ENCODE data around the gene COL28A1.

COL28A1 gene

DNA sequence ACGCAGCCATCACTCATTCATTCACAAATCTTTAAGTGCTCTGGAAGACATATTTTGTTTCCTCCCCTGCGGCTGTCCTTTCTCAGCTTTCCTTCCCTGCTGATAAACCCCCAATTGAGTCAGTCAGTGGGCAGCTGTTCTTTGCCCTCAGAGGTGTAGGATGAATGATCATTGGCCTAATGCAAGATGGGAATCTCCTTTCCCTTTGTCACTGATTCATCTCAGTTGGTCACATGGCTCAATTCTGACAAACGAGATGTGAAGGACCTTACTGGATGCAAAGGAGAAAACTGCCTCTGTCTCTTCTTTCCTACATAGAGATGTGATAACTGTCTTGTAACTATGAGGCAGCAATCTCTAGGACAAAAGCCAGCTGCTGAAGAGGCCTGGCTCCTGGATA, 44.6 kb downstream of the COL28A1 start:
- TF ChIP-seq, protein P1, sequence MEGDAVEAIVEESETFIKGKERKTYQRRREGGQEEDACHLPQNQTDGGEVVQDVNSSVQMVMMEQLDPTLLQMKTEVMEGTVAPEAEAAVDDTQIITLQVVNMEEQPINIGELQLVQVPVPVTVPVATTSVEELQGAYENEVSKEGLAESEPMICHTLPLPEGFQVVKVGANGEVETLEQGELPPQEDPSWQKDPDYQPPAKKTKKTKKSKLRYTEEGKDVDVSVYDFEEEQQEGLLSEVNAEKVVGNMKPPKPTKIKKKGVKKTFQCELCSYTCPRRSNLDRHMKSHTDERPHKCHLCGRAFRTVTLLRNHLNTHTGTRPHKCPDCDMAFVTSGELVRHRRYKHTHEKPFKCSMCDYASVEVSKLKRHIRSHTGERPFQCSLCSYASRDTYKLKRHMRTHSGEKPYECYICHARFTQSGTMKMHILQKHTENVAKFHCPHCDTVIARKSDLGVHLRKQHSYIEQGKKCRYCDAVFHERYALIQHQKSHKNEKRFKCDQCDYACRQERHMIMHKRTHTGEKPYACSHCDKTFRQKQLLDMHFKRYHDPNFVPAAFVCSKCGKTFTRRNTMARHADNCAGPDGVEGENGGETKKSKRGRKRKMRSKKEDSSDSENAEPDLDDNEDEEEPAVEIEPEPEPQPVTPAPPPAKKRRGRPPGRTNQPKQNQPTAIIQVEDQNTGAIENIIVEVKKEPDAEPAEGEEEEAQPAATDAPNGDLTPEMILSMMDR (conservative IDR thresholded peaks at IDR 0.05; ENCODE audit: low read length): no peak
- no peak for DNase-seq (ENCODE audit: low read depth)
- no peak overlapping the region for H3K4me3 ChIP-seq (ENCODE audit: low read length)

DNA sequence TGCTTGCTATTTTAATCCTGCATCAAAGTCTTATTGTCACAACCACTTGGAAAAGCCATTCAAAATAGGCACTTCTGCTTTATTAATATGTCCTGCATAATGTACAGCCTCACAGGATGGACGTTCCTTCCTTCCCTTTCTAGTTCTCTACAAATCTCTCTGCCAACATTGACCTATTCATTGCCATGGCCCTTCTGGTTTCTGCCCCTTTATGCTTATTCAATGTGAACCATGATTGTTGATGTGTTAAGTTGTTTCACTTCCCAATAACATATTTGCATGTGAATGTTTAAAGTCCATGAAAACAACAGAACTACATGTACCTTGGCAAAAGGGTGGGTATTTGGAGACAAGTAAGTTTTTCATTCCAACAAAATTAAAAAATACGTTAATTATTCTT, 45.7 kb downstream of the COL28A1 start:
- TF ChIP-seq, protein P1 (conservative IDR thresholded peaks at IDR 0.05; ENCODE audit: low read length): no peak
- DNase-seq (ENCODE audit: low read depth): no peak
- H3K4me3 ChIP-seq (ENCODE audit: low read length): no peak overlapping the region

DNA sequence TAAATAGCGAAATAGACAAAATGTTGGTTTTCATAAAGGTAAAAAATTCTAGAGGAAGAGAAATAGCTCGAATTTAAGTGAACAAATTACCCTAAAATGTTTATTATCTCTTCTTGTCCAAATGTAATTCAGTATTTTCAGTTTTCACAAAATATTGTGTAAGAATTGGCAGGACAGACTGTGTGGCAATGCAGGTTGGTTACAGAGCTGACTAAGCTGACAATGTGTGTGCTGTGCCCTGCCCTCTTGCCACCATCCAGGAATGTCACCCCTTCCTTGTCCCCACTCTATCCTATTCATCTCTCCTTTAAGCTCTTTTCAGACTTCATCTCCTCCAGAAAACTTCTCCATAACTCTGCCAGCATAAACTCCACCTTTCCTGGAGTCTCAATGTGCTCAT, 46.1 kb downstream of the COL28A1 start:
- no peak overlapping the region for H3K4me3 ChIP-seq (ENCODE audit: low read length)
- DNase-seq (ENCODE audit: low read depth): peak; percentile 32
- TF ChIP-seq, protein P1 (conservative IDR thresholded peaks at IDR 0.05; ENCODE audit: low read length): no peak

DNA sequence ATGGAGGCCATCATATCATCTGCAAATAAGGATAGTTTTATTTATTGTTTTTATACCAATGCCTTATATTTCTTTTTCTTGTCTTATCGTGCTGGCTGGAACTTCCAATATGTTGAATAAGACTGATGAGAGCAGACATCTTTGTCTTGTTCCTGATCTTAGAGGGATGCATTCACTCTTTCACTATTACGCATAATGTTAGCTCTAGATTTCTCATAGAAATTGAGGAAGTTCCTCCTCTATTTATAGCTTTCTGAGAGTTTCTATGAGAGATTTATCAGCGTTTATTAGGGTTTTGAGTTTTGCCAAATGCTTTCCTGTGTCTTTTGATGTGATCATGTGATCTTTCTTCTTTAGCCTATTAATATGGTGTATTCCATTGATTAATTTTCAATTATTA, 49.3 kb downstream of the COL28A1 start:
- TF ChIP-seq, protein P1 (conservative IDR thresholded peaks at IDR 0.05; ENCODE audit: low read length): no peak

DNA sequence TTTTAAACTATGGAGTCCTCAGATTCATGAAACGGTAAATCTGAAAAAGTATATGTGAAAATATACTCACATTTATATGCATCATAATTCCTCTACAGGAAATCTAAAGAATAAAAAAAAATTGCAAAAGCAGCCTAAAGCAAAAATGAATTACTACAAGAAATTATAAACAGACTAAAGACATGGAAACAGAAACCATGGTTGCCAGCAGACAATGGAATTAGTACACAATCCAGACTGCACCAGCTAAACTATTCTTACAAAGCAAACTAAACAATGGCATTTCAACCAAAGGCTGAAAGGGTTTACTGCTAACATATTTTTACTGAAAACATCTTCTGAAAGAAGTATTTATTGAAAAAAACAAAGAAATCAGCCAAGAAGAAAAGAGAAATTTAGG, 51.6 kb downstream of the COL28A1 start:
- TF ChIP-seq, protein P1 (conservative IDR thresholded peaks at IDR 0.05; ENCODE audit: low read length): no peak
- DNase-seq (ENCODE audit: low read depth): no peak
- H3K4me3 ChIP-seq (ENCODE audit: low read length): no peak overlapping the region

More for the DNA sequence above, 49.3 kb downstream of the COL28A1 start:
- no peak overlapping the region for H3K4me3 ChIP-seq (ENCODE audit: low read length)
- DNase-seq (ENCODE audit: low read depth): no peak

DNA sequence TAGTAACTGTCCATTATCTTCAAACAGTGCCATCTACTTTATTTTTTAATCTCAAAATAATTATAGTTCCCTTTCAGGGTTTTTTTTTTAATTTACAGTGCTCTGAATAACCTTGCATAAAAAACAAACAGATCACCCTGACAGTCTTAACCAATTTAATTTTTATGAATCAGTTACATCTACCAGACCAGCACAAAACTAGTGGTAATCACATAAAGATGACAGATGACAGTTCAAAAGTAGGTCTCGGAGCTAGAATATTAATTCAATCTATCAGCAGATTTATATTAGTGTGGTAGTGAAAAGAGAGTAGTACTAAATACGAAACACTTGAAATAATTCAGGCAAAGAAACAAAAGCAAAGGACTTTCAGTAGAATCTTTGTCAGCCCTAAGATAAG, 53.9 kb downstream of the COL28A1 start:
- no peak overlapping the region for H3K4me3 ChIP-seq (ENCODE audit: low read length)
- TF ChIP-seq, protein P1 (conservative IDR thresholded peaks at IDR 0.05; ENCODE audit: low read length): no peak
- DNase-seq (ENCODE audit: low read depth): no peak

DNA sequence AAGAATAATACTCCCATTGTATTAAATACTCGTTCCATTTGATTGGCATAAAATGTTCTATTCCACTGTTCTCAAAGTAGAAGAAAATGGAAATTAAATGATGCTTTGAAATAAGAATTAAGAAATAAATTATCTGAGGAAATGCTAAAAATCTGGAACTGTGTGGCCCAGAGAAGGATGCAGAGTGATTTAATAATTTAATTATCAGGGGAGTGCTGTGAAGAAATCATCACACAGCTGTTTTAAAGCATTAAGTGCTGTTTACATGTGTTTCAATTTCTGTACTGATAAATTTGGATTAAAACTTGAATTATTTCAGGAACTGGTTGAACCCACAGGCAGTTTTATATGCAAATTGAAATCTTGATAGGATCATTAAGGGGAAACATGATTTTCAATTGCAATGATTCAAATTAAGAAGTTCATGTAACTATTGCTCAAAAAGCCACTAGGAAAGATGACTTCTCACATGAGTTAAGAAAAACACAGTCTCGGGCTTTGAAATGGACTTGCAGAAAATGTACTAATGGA, 56.3 kb downstream of the COL28A1 start:
- no peak overlapping the region for H3K4me3 ChIP-seq (ENCODE audit: low read length)
- peak; percentile 5 for DNase-seq (ENCODE audit: low read depth)
- TF ChIP-seq, protein P1 (conservative IDR thresholded peaks at IDR 0.05; ENCODE audit: low read length): no peak

All from AG10803 (cell line).